ENCODE data around the gene ADCY2.

The ADCY2 gene

GRCh38 chr5:7867260-7867659 lies 471.3 kb downstream of the ADCY2 start:
- H3K4me3 ChIP-seq (ENCODE audit: low read length): no peak overlapping the region; the same call in 1 of the 2 replicates
- H3K36me3 ChIP-seq (ENCODE audit: insufficient read depth, low read depth, low read length): peaks cover 45% of the 10 kb centered on the region
- no peak overlapping the region for H3K9ac ChIP-seq (ENCODE audit: low read depth, low read length)
- H3K4me1 ChIP-seq (ENCODE audit: insufficient read depth, low read length): no peaks in the 10 kb centered on the region
- H3K27me3 ChIP-seq (ENCODE audit: insufficient read depth, low read length): no peaks in the 10 kb centered on the region
- H3K9me3 ChIP-seq (ENCODE audit: insufficient read depth, low read depth, low read length): no peaks in the 10 kb centered on the region
- H3K27ac ChIP-seq (ENCODE audit: low read length): no peak overlapping the region

GRCh38 chr5:7868427-7868772 lies 472.5 kb downstream of the ADCY2 start:
- H3K9ac ChIP-seq (ENCODE audit: low read depth, low read length): peak overlapping the region; percentile 82; the same call in 1 of the 2 replicates
- H3K4me1 ChIP-seq (ENCODE audit: insufficient read depth, low read length): no peaks in the 10 kb centered on the region
- no peaks in the 10 kb centered on the region for H3K27me3 ChIP-seq (ENCODE audit: insufficient read depth, low read length)
- H3K9me3 ChIP-seq (ENCODE audit: insufficient read depth, low read depth, low read length): no peaks in the 10 kb centered on the region
- H3K4me3 ChIP-seq (ENCODE audit: low read length): peak overlapping the region; percentile 78
- no peak overlapping the region for H3K27ac ChIP-seq (ENCODE audit: low read length)
- H3K36me3 ChIP-seq (ENCODE audit: insufficient read depth, low read depth, low read length): peaks cover 45% of the 10 kb centered on the region

GRCh38 chr5:7868773-7869473 lies 473.0 kb downstream of the ADCY2 start, which contains the start of the genes FASTKD3 and MTRR:
Gene FASTKD3, minus strand, starts transcription at chr5:7869031. Its CDS starts 948 bp downstream, at chr5:7868083.
Gene MTRR, plus strand, starts transcription at chr5:7869148. Its CDS starts 1,647 bp downstream, at chr5:7870795.
- Histone ChIP-seq H3K4me3 (ENCODE audit: low read length) (peak within 1 kb of the TSS; percentile 78), H3K4me1 (ENCODE audit: insufficient read depth, low read length) (no peaks in the 10 kb centered on the region), H3K9me3 (ENCODE audit: insufficient read depth, low read depth, low read length) (no peaks in the 10 kb centered on the region), H3K36me3 (ENCODE audit: insufficient read depth, low read depth, low read length) (peaks cover 50% of the 10 kb centered on the region), H3K27ac (ENCODE audit: low read length) (no peak within 1 kb of the TSS), H3K9ac (ENCODE audit: low read depth, low read length) (peak within 1 kb of the TSS; percentile 82; the same call in 1 of the 2 replicates), H3K27me3 (ENCODE audit: insufficient read depth, low read length) (no peaks in the 10 kb centered on the region)

GRCh38 chr5:7869474-7870136 lies 473.7 kb downstream of the ADCY2 start:
- H3K36me3 ChIP-seq (ENCODE audit: insufficient read depth, low read depth, low read length): peaks cover 53% of the 10 kb centered on the region
- no peak overlapping the region for H3K27ac ChIP-seq (ENCODE audit: low read length)
- H3K27me3 ChIP-seq (ENCODE audit: insufficient read depth, low read length): no peaks in the 10 kb centered on the region
- H3K9me3 ChIP-seq (ENCODE audit: insufficient read depth, low read depth, low read length): no peaks in the 10 kb centered on the region
- peak overlapping the region; percentile 78 for H3K4me3 ChIP-seq (ENCODE audit: low read length)
- peak overlapping the region; percentile 82; the same call in 1 of the 2 replicates for H3K9ac ChIP-seq (ENCODE audit: low read depth, low read length)
- H3K4me1 ChIP-seq (ENCODE audit: insufficient read depth, low read length): no peaks in the 10 kb centered on the region

- Histone ChIP-seq H3K27ac (ENCODE audit: low read length) (no peak overlapping the region), H3K36me3 (ENCODE audit: insufficient read depth, low read depth, low read length) (peaks cover 57% of the 10 kb centered on the region), H3K4me1 (ENCODE audit: insufficient read depth, low read length) (no peaks in the 10 kb centered on the region), H3K27me3 (ENCODE audit: insufficient read depth, low read length) (no peaks in the 10 kb centered on the region), H3K9me3 (ENCODE audit: insufficient read depth, low read depth, low read length) (no peaks in the 10 kb centered on the region), H3K4me3 (ENCODE audit: low read length) (no peak overlapping the region), H3K9ac (ENCODE audit: low read depth, low read length) (no peak overlapping the region)
Observed at GRCh38 chr5:7871653-7872052, 475.7 kb downstream of the ADCY2 start.

GRCh38 chr5:7872517-7873130 lies 476.7 kb downstream of the ADCY2 start:
- Histone ChIP-seq H3K36me3 (ENCODE audit: insufficient read depth, low read depth, low read length) (peaks cover 65% of the 10 kb centered on the region), H3K4me1 (ENCODE audit: insufficient read depth, low read length) (no peaks in the 10 kb centered on the region)

GRCh38 chr5:7873216-7873615 lies 477.3 kb downstream of the ADCY2 start:
- H3K36me3 ChIP-seq (ENCODE audit: insufficient read depth, low read depth, low read length): peaks cover 71% of the 10 kb centered on the region
- H3K4me1 ChIP-seq (ENCODE audit: insufficient read depth, low read length): no peaks in the 10 kb centered on the region
- no peak overlapping the region for H3K27ac ChIP-seq (ENCODE audit: low read length)
- no peaks in the 10 kb centered on the region for H3K27me3 ChIP-seq (ENCODE audit: insufficient read depth, low read length)
- no peaks in the 10 kb centered on the region for H3K9me3 ChIP-seq (ENCODE audit: insufficient read depth, low read depth, low read length)
- H3K9ac ChIP-seq (ENCODE audit: low read depth, low read length): no peak overlapping the region
- no peak overlapping the region for H3K4me3 ChIP-seq (ENCODE audit: low read length)

More at GRCh38 chr5:7872517-7873130, 476.7 kb downstream of the ADCY2 start:
- Histone ChIP-seq H3K27ac (ENCODE audit: low read length) (no peak overlapping the region), H3K4me3 (ENCODE audit: low read length) (no peak overlapping the region), H3K9ac (ENCODE audit: low read depth, low read length) (no peak overlapping the region), H3K9me3 (ENCODE audit: insufficient read depth, low read depth, low read length) (no peaks in the 10 kb centered on the region), H3K27me3 (ENCODE audit: insufficient read depth, low read length) (no peaks in the 10 kb centered on the region)

- Histone ChIP-seq H3K9ac (ENCODE audit: low read depth, low read length) (no peak overlapping the region), H3K36me3 (ENCODE audit: insufficient read depth, low read depth, low read length) (peaks cover 84% of the 10 kb centered on the region), H3K27me3 (ENCODE audit: insufficient read depth, low read length) (no peaks in the 10 kb centered on the region), H3K4me1 (ENCODE audit: insufficient read depth, low read length) (no peaks in the 10 kb centered on the region), H3K4me3 (ENCODE audit: low read length) (no peak overlapping the region), H3K9me3 (ENCODE audit: insufficient read depth, low read depth, low read length) (no peaks in the 10 kb centered on the region), H3K27ac (ENCODE audit: low read length) (no peak overlapping the region)
Observed at GRCh38 chr5:7874639-7875038, 478.7 kb downstream of the ADCY2 start.

GRCh38 chr5:7875151-7875550 lies 479.2 kb downstream of the ADCY2 start:
- H3K36me3 ChIP-seq (ENCODE audit: insufficient read depth, low read depth, low read length): peaks cover 89% of the 10 kb centered on the region
- H3K27ac ChIP-seq (ENCODE audit: low read length): no peak overlapping the region
- no peak overlapping the region for H3K4me3 ChIP-seq (ENCODE audit: low read length)
- H3K27me3 ChIP-seq (ENCODE audit: insufficient read depth, low read length): no peaks in the 10 kb centered on the region
- no peak overlapping the region for H3K9ac ChIP-seq (ENCODE audit: low read depth, low read length)
- H3K9me3 ChIP-seq (ENCODE audit: insufficient read depth, low read depth, low read length): no peaks in the 10 kb centered on the region
- H3K4me1 ChIP-seq (ENCODE audit: insufficient read depth, low read length): no peaks in the 10 kb centered on the region

- Histone ChIP-seq H3K4me1 (ENCODE audit: insufficient read depth, low read length) (no peaks in the 10 kb centered on the region), H3K9ac (ENCODE audit: low read depth, low read length) (no peak overlapping the region), H3K36me3 (ENCODE audit: insufficient read depth, low read depth, low read length) (peaks cover 95% of the 10 kb centered on the region), H3K27me3 (ENCODE audit: insufficient read depth, low read length) (no peaks in the 10 kb centered on the region), H3K9me3 (ENCODE audit: insufficient read depth, low read depth, low read length) (no peaks in the 10 kb centered on the region), H3K27ac (ENCODE audit: low read length) (no peak overlapping the region), H3K4me3 (ENCODE audit: low read length) (no peak overlapping the region)
Observed at GRCh38 chr5:7876867-7877266, 480.9 kb downstream of the ADCY2 start.

- Histone ChIP-seq H3K27me3 (ENCODE audit: insufficient read depth, low read length) (no peaks in the 10 kb centered on the region), H3K36me3 (ENCODE audit: insufficient read depth, low read depth, low read length) (peaks cover 97% of the 10 kb centered on the region), H3K9ac (ENCODE audit: low read depth, low read length) (no peak overlapping the region), H3K4me3 (ENCODE audit: low read length) (no peak overlapping the region), H3K27ac (ENCODE audit: low read length) (no peak overlapping the region), H3K9me3 (ENCODE audit: insufficient read depth, low read depth, low read length) (no peaks in the 10 kb centered on the region), H3K4me1 (ENCODE audit: insufficient read depth, low read length) (no peaks in the 10 kb centered on the region)
Observed at GRCh38 chr5:7877851-7878250, 481.9 kb downstream of the ADCY2 start.
